H9 (cell line): ENCODE measurements around the gene NPIPB8. TPM values are rescaled to one million over a fixed set of nuclear protein-coding genes. Genes with fewer than 3 reads are reported as not detected.
"Not testable (repeated sequence)": the region's sequence is repeated elsewhere in the genome, so short reads cannot be mapped to it uniquely, and the experiment has no call there.

Experiments used
- DNase-seq: peaks from one replicate; pipeline ENCODE4 v3.0.0-alpha.2; 2017
- H2AFZ ChIP-seq: one replicate; pipeline ENCODE4 v1.6.1; 2013; ENCODE audit warnings: mild to moderate bottlenecking, low read length, control low read depth, moderate library complexity
- H2AK5ac ChIP-seq: 2 replicates; pipeline ENCODE4 v1.6.1; 2013; ENCODE audit warnings: low read length, control low read depth, mixed read lengths; ENCODE audit not compliant: insufficient read length
- H2BK120ac ChIP-seq: one replicate; pipeline ENCODE4 v1.6.1; 2013; ENCODE audit warnings: low read depth, mild to moderate bottlenecking, low read length, control low read depth, inconsistent platforms; ENCODE audit not compliant: poor library complexity, severe bottlenecking
- H2BK12ac ChIP-seq: 2 replicates; pipeline ENCODE4 v1.6.1; 2013; ENCODE audit warnings: low read length, control low read depth, mixed read lengths, low read depth; ENCODE audit not compliant: insufficient read length
- H2BK15ac ChIP-seq: 2 replicates; pipeline ENCODE4 v1.6.1; 2013; ENCODE audit warnings: low read depth, low read length, control low read depth
- H2BK20ac ChIP-seq: one replicate; pipeline ENCODE4 v1.6.1; 2013; ENCODE audit warnings: low read depth, mild to moderate bottlenecking, low read length, control low read depth, inconsistent platforms; ENCODE audit not compliant: poor library complexity, severe bottlenecking
- H2BK5ac ChIP-seq: 2 replicates; pipeline ENCODE4 v1.6.1; 2013; ENCODE audit warnings: low read length, control low read depth, mixed read lengths; ENCODE audit not compliant: insufficient read length
- H3K14ac ChIP-seq: 2 replicates; pipeline ENCODE4 v1.6.1; 2013; ENCODE audit warnings: low read length, control low read depth; ENCODE audit not compliant: insufficient read depth
- H3K18ac ChIP-seq: 2 replicates; pipeline ENCODE4 v1.6.1; 2013; ENCODE audit warnings: low read depth, mild to moderate bottlenecking, mixed read lengths, low read length, control low read depth; ENCODE audit not compliant: insufficient read length
- H3K23ac ChIP-seq: 2 replicates; pipeline ENCODE4 v1.6.1; 2013; ENCODE audit warnings: low read length, control low read depth, mixed read lengths, low read depth; ENCODE audit not compliant: insufficient read length
- H3K23me2 ChIP-seq: 2 replicates; pipeline ENCODE4 v1.6.1; 2013; ENCODE audit warnings: low read depth, mild to moderate bottlenecking, mixed read lengths, low read length, control low read depth; ENCODE audit not compliant: insufficient read length, poor library complexity, severe bottlenecking
- H3K27ac ChIP-seq: 2 replicates; pipeline ENCODE4 v1.5.1; 2013; ENCODE audit warnings: low read length, control low read depth, mixed read lengths, low read depth; ENCODE audit not compliant: insufficient read length
- H3K27me3 ChIP-seq: 2 replicates; pipeline ENCODE4 v1.6.1; 2013; ENCODE audit warnings: low read length, control low read depth, inconsistent platforms; ENCODE audit not compliant: insufficient read depth
- H3K4ac ChIP-seq: 2 replicates; pipeline ENCODE4 v1.6.1; 2013; ENCODE audit warnings: low read depth, mild to moderate bottlenecking, control low read depth, inconsistent platforms, low read length, moderate library complexity
- H3K4me1 ChIP-seq: 2 replicates; pipeline ENCODE4 v1.6.1; 2013; ENCODE audit warnings: low read length, control low read depth, inconsistent platforms; ENCODE audit not compliant: insufficient read depth
- H3K4me2 ChIP-seq: 2 replicates; pipeline ENCODE4 v1.6.1; 2013; ENCODE audit warnings: low read length, control low read depth, mixed read lengths; ENCODE audit not compliant: insufficient read length, insufficient read depth
- H3K56ac ChIP-seq: 2 replicates; pipeline ENCODE4 v1.6.1; 2013; ENCODE audit warnings: low read depth, mild to moderate bottlenecking, mixed read lengths, low read length, control low read depth; ENCODE audit not compliant: insufficient read length
- H3K79me1 ChIP-seq: 2 replicates; pipeline ENCODE4 v1.6.1; 2013; ENCODE audit warnings: low read depth, mild to moderate bottlenecking, moderate library complexity, low read length, control low read depth, inconsistent platforms; ENCODE audit not compliant: insufficient read depth, poor library complexity, severe bottlenecking
- H3K79me2 ChIP-seq: 2 replicates; pipeline ENCODE4 v1.6.1; 2013; ENCODE audit warnings: low read length, control low read depth, inconsistent platforms; ENCODE audit not compliant: insufficient read depth
- H3K9ac ChIP-seq: 2 replicates; pipeline ENCODE4 v1.6.1; 2013; ENCODE audit warnings: low read length, control low read depth, mixed read lengths; ENCODE audit not compliant: insufficient read length; ENCODE audit errors: extremely low read depth
- H3K9me3 ChIP-seq: one replicate; pipeline ENCODE4 v1.6.1; 2013; ENCODE audit warnings: low read depth, low read length, inconsistent platforms; ENCODE audit not compliant: control insufficient read depth
- H3T11ph ChIP-seq: one replicate; pipeline ENCODE4 v1.6.1; 2013; ENCODE audit warnings: mild to moderate bottlenecking, low read length, control low read depth, inconsistent platforms
- H4K20me1 ChIP-seq: one replicate; pipeline ENCODE4 v1.6.1; 2013; ENCODE audit not compliant: control insufficient read depth, insufficient read length, insufficient read depth
- H4K5ac ChIP-seq: 2 replicates; pipeline ENCODE4 v1.6.1; 2013; ENCODE audit warnings: low read depth, mild to moderate bottlenecking, mixed read lengths, low read length, control low read depth; ENCODE audit not compliant: insufficient read length
- H4K8ac ChIP-seq: replicated peaks from 2 replicates; pipeline ENCODE4 v1.6.1; 2013; ENCODE audit warnings: low read length, control low read depth, mixed read lengths, low read depth; ENCODE audit not compliant: insufficient read length
- H4K91ac ChIP-seq: 2 replicates; pipeline ENCODE4 v1.6.1; 2013; ENCODE audit warnings: low read depth, mild to moderate bottlenecking, moderate library complexity, mixed read lengths, low read length, control low read depth; ENCODE audit not compliant: insufficient read length
- H3K27ac Mint-ChIP-seq, 3 experiments: 2 replicates in 2 of 3; 3 replicates in 1 of 3; pipeline ENCODE4 v1.8.0; 2020 to 2021; ENCODE audit warnings: mixed read lengths in 3 of 3, mild to moderate bottlenecking in 1 of 3, moderate library complexity in 1 of 3
- H3K27me3 Mint-ChIP-seq: 2 replicates; pipeline ENCODE4 v1.8.0; 2021; ENCODE audit warnings: low read depth, mild to moderate bottlenecking, moderate library complexity, mixed read lengths
- H3K36me3 Mint-ChIP-seq, 3 experiments: 2 replicates in 2 of 3; 3 replicates in 1 of 3; pipeline ENCODE4 v1.8.0; 2020 to 2021; ENCODE audit warnings: low read depth in 3 of 3, mixed read lengths in 3 of 3; ENCODE audit not compliant: insufficient read depth in 1 of 3
- H3K4me1 Mint-ChIP-seq, 2 experiments: 2 replicates each; pipeline ENCODE4 v1.8.0; 2020; ENCODE audit warnings: mixed read lengths in 2 of 2
- H3K4me3 Mint-ChIP-seq, 2 experiments: 2 replicates in 1 of 2; 3 replicates in 1 of 2; pipeline ENCODE4 v1.8.0; 2020 to 2021; ENCODE audit warnings: mild to moderate bottlenecking in 2 of 2, mixed read lengths in 2 of 2, moderate library complexity in 1 of 2
- H3K9me3 Mint-ChIP-seq, 2 experiments: 2 replicates in 1 of 2; 3 replicates in 1 of 2; pipeline ENCODE4 v1.8.0; 2020; ENCODE audit warnings: mild to moderate bottlenecking in 2 of 2, mixed read lengths in 2 of 2, moderate library complexity in 1 of 2
- CTCF ChIP-seq: fragments of 200-600 bp; sonication (generic); conservative IDR thresholded peaks from 3 replicates; pipeline ENCODE4 v1.8.0; 2021; ENCODE audit warnings: antibody characterized with exemption, mild to moderate bottlenecking
- WGBS: extraction: QIAGEN DNeasy Blood & Tissue Kit; methylation state at CpG from one replicate; pipeline ENCODE4 v1.1.7; 2013; ENCODE audit warnings: missing lambda C conversion rate, low lambda C conversion rate, mixed read lengths; ENCODE audit not compliant: insufficient read length; ENCODE audit errors: extremely low coverage; 5-methylcytosine and 5-hydroxymethylcytosine counted together
- total RNA-seq: library from RNA; stranded (reverse); gene quantifications from 2 replicates; pipeline ENCODE4 v1.2.1, GENCODE V29; 2021

Gene NPIPB8
- total RNA-seq, 1 experiment from 2014 or later, result not detected

- H3K4me1 Mint-ChIP-seq, result peaks cover 17 to 22% of the 10 kb centered on the region in 2 experiments
- Histone ChIP-seq H2BK12ac (no peak overlapping the region), H2BK15ac (no peak overlapping the region), H3K23ac (no peak overlapping the region), H2BK5ac (no peak overlapping the region), H3K27me3 (no peaks in the 10 kb centered on the region), H4K91ac (no peak overlapping the region), H3K4me2 (no peak overlapping the region), H4K8ac (no peak overlapping the region), H2AFZ (no peak overlapping the region), H3K27ac (no peak overlapping the region), H2AK5ac (no peak overlapping the region), H3T11ph (no peak overlapping the region), H3K79me2 (no peaks in the 10 kb centered on the region), H3K79me1 (no peaks in the 10 kb centered on the region), H3K18ac (no peak overlapping the region), H3K14ac (no peak overlapping the region), H3K56ac (no peak overlapping the region), H2BK20ac (no peak overlapping the region), H2BK120ac (no peak overlapping the region), H3K9ac (no peak overlapping the region), H3K9me3 (no peaks in the 10 kb centered on the region), H4K5ac (no peak overlapping the region), H4K20me1 (no peaks in the 10 kb centered on the region), H3K23me2 (no peaks in the 10 kb centered on the region), H3K4me1 (no peaks in the 10 kb centered on the region), H3K4ac (no peak overlapping the region)
- H3K27ac Mint-ChIP-seq, result no peak overlapping the region
- TF ChIP-seq CTCF, result no peak
- H3K27me3 Mint-ChIP-seq, result no peaks in the 10 kb centered on the region
- no peaks in the 10 kb centered on the region for H3K36me3 Mint-ChIP-seq
- no CpG with 5 or more reads among the region's 9 CpGs for WGBS
- no peak for DNase-seq
- H3K9me3 Mint-ChIP-seq, result no peaks in the 10 kb centered on the region
- H3K4me3 Mint-ChIP-seq, result no peak overlapping the region; a peak in 1 of 5 replicates
These were observed 30.7 kb upstream of the NPIPB8 start for GRCh38 chr16:28607116-28607623.

GRCh38 chr16:28607681-28608495, 30.0 kb upstream of the NPIPB8 start:
- no CpG with 5 or more reads among the region's 10 CpGs for WGBS
- H3K4me3 Mint-ChIP-seq, result not testable (repeated sequence)

More at GRCh38 chr16:28607681-28608495, 30.0 kb upstream of the NPIPB8 start:
- not testable (repeated sequence) for H3K9me3 ChIP-seq, H3K18ac ChIP-seq, H2BK120ac ChIP-seq, H3T11ph ChIP-seq, H2AFZ ChIP-seq, H3K27ac Mint-ChIP-seq, H4K20me1 ChIP-seq, H3K36me3 Mint-ChIP-seq, H4K91ac ChIP-seq, H2BK20ac ChIP-seq, H3K27me3 Mint-ChIP-seq, H2BK12ac ChIP-seq, H3K27ac ChIP-seq, H2BK15ac ChIP-seq, H3K4ac ChIP-seq, H3K23ac ChIP-seq, H3K23me2 ChIP-seq, H4K5ac ChIP-seq, H2AK5ac ChIP-seq, H2BK5ac ChIP-seq, H3K56ac ChIP-seq, H3K9ac ChIP-seq, H3K14ac ChIP-seq, H3K79me1 ChIP-seq, H3K27me3 ChIP-seq, H3K79me2 ChIP-seq, DNase-seq, H3K4me2 ChIP-seq, H3K9me3 Mint-ChIP-seq, H3K4me1 ChIP-seq, H4K8ac ChIP-seq
- H3K4me1 Mint-ChIP-seq, result peaks cover 17 to 22% of the 10 kb centered on the region in 2 experiments
